ENCODE measurements around the gene ORAI3.

Gene ORAI3

GRCh38 chr16:30948667-30949649 is at the start of gene ORAI3:
Gene ORAI3 (plus strand): TSS chr16:30949068. CDS start chr16:30949290, 222 bp downstream.
- peaks cover 13% of the 10 kb centered on the region for H3K36me3 ChIP-seq (replicated peaks)
- peaks cover 14% of the 10 kb centered on the region for H3K4me1 ChIP-seq
- H3K27me3 ChIP-seq (ENCODE audit: low read depth) = no peaks in the 10 kb centered on the region
- in situ Hi-C loops (cut with MboI; ENCODE audit: low sequenced_read_pairs) = no loop called here
- peak in 1 of 2 experiments; percentile 78 for DNase-seq (ENCODE audit: low spot score in 2 of 2)
- peak within 1 kb of the TSS; percentile 49 for H3K4me3 ChIP-seq
- H3K9me3 ChIP-seq = no peaks in the 10 kb centered on the region

- in situ Hi-C loops (cut with MboI; ENCODE audit: low sequenced_read_pairs) = loop anchor here (25.0 kb wide), 1 partner anchor 512 kb away; the partner anchor contains the start of genes SEPTIN1 and ZNF48
- Histone ChIP-seq H3K4me3 (no peak overlapping the region), H3K27me3 (ENCODE audit: low read depth) (no peaks in the 10 kb centered on the region), H3K9me3 (no peaks in the 10 kb centered on the region), H3K4me1 (peaks cover 13% of the 10 kb centered on the region), H3K36me3 (replicated peaks) (no peaks in the 10 kb centered on the region)
- no peak for DNase-seq (ENCODE audit: low spot score in 2 of 2)
These were observed 49.1 kb upstream of the ORAI3 start for GRCh38 chr16:30899794-30900193.

GRCh38 chr16:30900588-30900987 is 48.3 kb upstream of the ORAI3 start:
- Histone ChIP-seq H3K4me3 (no peak overlapping the region), H3K36me3 (replicated peaks) (no peaks in the 10 kb centered on the region), H3K9me3 (no peaks in the 10 kb centered on the region), H3K27me3 (ENCODE audit: low read depth) (no peaks in the 10 kb centered on the region), H3K4me1 (peaks cover 13% of the 10 kb centered on the region)
- DNase-seq (ENCODE audit: low spot score in 2 of 2) = no peak
- in situ Hi-C loops (cut with MboI; ENCODE audit: low sequenced_read_pairs) = loop anchor here (25.0 kb wide), 1 partner anchor 513 kb away; the partner anchor contains the start of genes SEPTIN1 and ZNF48

- H3K4me3 ChIP-seq = peak overlapping the region; percentile 23
- in situ Hi-C loops (cut with MboI; ENCODE audit: low sequenced_read_pairs) = loop anchor here (25.0 kb wide), 1 partner anchor 514 kb away; the partner anchor contains the start of genes SEPTIN1 and ZNF48
- H3K4me1 ChIP-seq = peaks cover 15% of the 10 kb centered on the region
- H3K36me3 ChIP-seq (replicated peaks) = no peaks in the 10 kb centered on the region
- no peak for DNase-seq (ENCODE audit: low spot score in 2 of 2)
- H3K9me3 ChIP-seq = no peaks in the 10 kb centered on the region
- H3K27me3 ChIP-seq (ENCODE audit: low read depth) = no peaks in the 10 kb centered on the region
These were observed 47.5 kb upstream of the ORAI3 start for GRCh38 chr16:30901201-30902028.

GRCh38 chr16:30902029-30902972 is 46.6 kb upstream of the ORAI3 start:
- H3K4me1 ChIP-seq = peaks cover 12% of the 10 kb centered on the region
- H3K36me3 ChIP-seq (replicated peaks) = no peaks in the 10 kb centered on the region
- H3K9me3 ChIP-seq = no peaks in the 10 kb centered on the region
- in situ Hi-C loops (cut with MboI; ENCODE audit: low sequenced_read_pairs) = loop anchor here (25.0 kb wide), 1 partner anchor 515 kb away; the partner anchor contains the start of genes SEPTIN1 and ZNF48
- no peaks in the 10 kb centered on the region for H3K27me3 ChIP-seq (ENCODE audit: low read depth)
- peak; percentile 43 to 70 for DNase-seq (ENCODE audit: low spot score in 2 of 2)
- peak overlapping the region; percentile 23 for H3K4me3 ChIP-seq

GRCh38 chr16:30903002-30903401 is 45.9 kb upstream of the ORAI3 start:
- DNase-seq (ENCODE audit: low spot score in 2 of 2) = no peak
- Histone ChIP-seq H3K4me3 (no peak overlapping the region), H3K9me3 (no peaks in the 10 kb centered on the region), H3K4me1 (peaks cover 12% of the 10 kb centered on the region), H3K36me3 (replicated peaks) (no peaks in the 10 kb centered on the region), H3K27me3 (ENCODE audit: low read depth) (no peaks in the 10 kb centered on the region)
- in situ Hi-C loops (cut with MboI; ENCODE audit: low sequenced_read_pairs) = loop anchor here (25.0 kb wide), 1 partner anchor 516 kb away; the partner anchor contains the start of genes SEPTIN1 and ZNF48

GRCh38 chr16:30903596-30903995 is 45.3 kb upstream of the ORAI3 start:
- DNase-seq (ENCODE audit: low spot score in 2 of 2) = no peak
- Histone ChIP-seq H3K4me3 (no peak overlapping the region), H3K4me1 (peaks cover 12% of the 10 kb centered on the region), H3K27me3 (ENCODE audit: low read depth) (no peaks in the 10 kb centered on the region), H3K36me3 (replicated peaks) (no peaks in the 10 kb centered on the region), H3K9me3 (no peaks in the 10 kb centered on the region)
- in situ Hi-C loops (cut with MboI; ENCODE audit: low sequenced_read_pairs) = loop anchor here (25.0 kb wide), 1 partner anchor 516 kb away; the partner anchor contains the start of genes SEPTIN1 and ZNF48

GRCh38 chr16:30904114-30904780 is 44.6 kb upstream of the ORAI3 start:
- Histone ChIP-seq H3K27me3 (ENCODE audit: low read depth) (no peaks in the 10 kb centered on the region), H3K4me3 (no peak overlapping the region), H3K36me3 (replicated peaks) (no peaks in the 10 kb centered on the region), H3K4me1 (peaks cover 12% of the 10 kb centered on the region), H3K9me3 (no peaks in the 10 kb centered on the region)
- in situ Hi-C loops (cut with MboI; ENCODE audit: low sequenced_read_pairs) = loop anchor here (25.0 kb wide), 1 partner anchor 517 kb away; the partner anchor contains the start of genes SEPTIN1 and ZNF48
- no peak for DNase-seq (ENCODE audit: low spot score in 2 of 2)

GRCh38 chr16:30907064-30907463 is 41.8 kb upstream of the ORAI3 start:
- no peak overlapping the region for H3K4me3 ChIP-seq
- in situ Hi-C loops (cut with MboI; ENCODE audit: low sequenced_read_pairs) = loop anchor here (25.0 kb wide), 1 partner anchor 520 kb away; the partner anchor contains the start of genes SEPTIN1 and ZNF48
- no peaks in the 10 kb centered on the region for H3K27me3 ChIP-seq (ENCODE audit: low read depth)
- peaks cover 9% of the 10 kb centered on the region for H3K4me1 ChIP-seq
- DNase-seq (ENCODE audit: low spot score in 2 of 2) = no peak
- no peaks in the 10 kb centered on the region for H3K36me3 ChIP-seq (replicated peaks)
- no peaks in the 10 kb centered on the region for H3K9me3 ChIP-seq

GRCh38 chr16:30910427-30911029 is 38.3 kb upstream of the ORAI3 start:
- H3K4me1 ChIP-seq = peaks cover 4% of the 10 kb centered on the region; the same call in 1 of the 2 replicates
- in situ Hi-C loops (cut with MboI; ENCODE audit: low sequenced_read_pairs) = loop anchor here (25.0 kb wide), 1 partner anchor 523 kb away; the partner anchor contains the start of genes SEPTIN1 and ZNF48
- peak in 1 of 2 experiments; percentile 35 for DNase-seq (ENCODE audit: low spot score in 2 of 2)
- H3K27me3 ChIP-seq (ENCODE audit: low read depth) = no peaks in the 10 kb centered on the region
- H3K36me3 ChIP-seq (replicated peaks) = no peaks in the 10 kb centered on the region
- H3K4me3 ChIP-seq = no peak overlapping the region
- no peaks in the 10 kb centered on the region for H3K9me3 ChIP-seq

- in situ Hi-C loops (cut with MboI; ENCODE audit: low sequenced_read_pairs) = loop anchor here (25.0 kb wide), 1 partner anchor 526 kb away; the partner anchor contains the start of genes SEPTIN1 and ZNF48
- no peaks in the 10 kb centered on the region for H3K36me3 ChIP-seq (replicated peaks)
- H3K9me3 ChIP-seq = no peaks in the 10 kb centered on the region
- H3K27me3 ChIP-seq (ENCODE audit: low read depth) = no peaks in the 10 kb centered on the region
- DNase-seq (ENCODE audit: low spot score in 2 of 2) = no peak
- no peaks in the 10 kb centered on the region for H3K4me1 ChIP-seq
- no peak overlapping the region for H3K4me3 ChIP-seq
These were observed 36.0 kb upstream of the ORAI3 start for GRCh38 chr16:30912794-30913412.
